NCI-H345 (cell line): Measurements from ENCODE around the gene KCNG2.
"Not testable (repeated sequence)": the region's sequence is repeated elsewhere in the genome, so short reads cannot be mapped to it uniquely, and the experiment has no call there.

ENCODE experiments used
- DNase-seq: peaks from one replicate; lab custom pipeline; 2025; lab: John Stamatoyannopoulos, UW

KCNG2 gene, protein sequence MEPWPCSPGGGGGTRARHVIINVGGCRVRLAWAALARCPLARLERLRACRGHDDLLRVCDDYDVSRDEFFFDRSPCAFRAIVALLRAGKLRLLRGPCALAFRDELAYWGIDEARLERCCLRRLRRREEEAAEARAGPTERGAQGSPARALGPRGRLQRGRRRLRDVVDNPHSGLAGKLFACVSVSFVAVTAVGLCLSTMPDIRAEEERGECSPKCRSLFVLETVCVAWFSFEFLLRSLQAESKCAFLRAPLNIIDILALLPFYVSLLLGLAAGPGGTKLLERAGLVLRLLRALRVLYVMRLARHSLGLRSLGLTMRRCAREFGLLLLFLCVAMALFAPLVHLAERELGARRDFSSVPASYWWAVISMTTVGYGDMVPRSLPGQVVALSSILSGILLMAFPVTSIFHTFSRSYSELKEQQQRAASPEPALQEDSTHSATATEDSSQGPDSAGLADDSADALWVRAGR

DNA sequence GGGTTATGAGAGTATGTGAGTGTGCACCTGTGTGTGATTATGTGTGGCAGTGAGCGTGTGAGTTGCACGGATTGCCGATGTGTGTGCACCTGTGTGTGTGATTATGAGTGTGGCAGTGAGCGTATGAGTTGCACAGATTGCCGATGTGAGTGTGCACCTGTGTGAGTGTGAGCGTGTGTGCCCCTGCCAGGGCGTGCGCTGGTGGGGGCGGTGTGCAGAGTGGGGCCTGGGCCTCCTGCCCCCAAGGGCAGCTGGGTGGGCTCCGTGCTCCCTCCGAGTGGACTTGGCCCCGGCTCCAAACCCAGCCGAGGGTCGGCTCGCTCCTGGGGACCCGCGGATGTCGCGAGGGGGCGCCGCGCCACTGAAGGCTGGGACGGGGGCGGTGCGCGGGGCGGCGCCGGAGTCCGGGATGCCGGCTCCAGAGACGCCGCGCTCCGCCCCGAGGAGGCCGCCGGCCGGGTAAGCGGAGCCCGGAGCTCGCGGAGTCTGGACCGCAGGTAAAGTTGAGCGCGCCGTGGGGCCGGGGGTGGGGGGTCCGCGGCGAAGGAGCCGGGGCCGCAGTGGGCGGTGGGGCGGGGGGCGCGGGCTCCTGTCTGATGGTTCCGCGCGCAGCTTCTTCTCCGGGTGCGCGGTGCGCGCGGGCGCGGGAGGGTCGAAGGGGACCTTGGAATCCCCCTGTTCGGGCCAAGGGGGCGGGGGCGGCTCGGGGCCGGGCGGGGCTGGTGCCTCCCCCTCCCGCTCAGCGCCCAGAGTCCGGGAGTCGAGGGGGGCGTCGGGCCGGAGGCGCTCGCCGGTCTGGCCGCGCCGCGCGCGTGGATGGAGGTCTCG is at the start of gene KCNG2:
Gene KCNG2 (plus strand): TSS at position 421 of the 828 bp plus-strand sequence. CDS start 65,730 bp downstream, outside the sequence.
- DNase-seq, result peak; percentile 46

DNA sequence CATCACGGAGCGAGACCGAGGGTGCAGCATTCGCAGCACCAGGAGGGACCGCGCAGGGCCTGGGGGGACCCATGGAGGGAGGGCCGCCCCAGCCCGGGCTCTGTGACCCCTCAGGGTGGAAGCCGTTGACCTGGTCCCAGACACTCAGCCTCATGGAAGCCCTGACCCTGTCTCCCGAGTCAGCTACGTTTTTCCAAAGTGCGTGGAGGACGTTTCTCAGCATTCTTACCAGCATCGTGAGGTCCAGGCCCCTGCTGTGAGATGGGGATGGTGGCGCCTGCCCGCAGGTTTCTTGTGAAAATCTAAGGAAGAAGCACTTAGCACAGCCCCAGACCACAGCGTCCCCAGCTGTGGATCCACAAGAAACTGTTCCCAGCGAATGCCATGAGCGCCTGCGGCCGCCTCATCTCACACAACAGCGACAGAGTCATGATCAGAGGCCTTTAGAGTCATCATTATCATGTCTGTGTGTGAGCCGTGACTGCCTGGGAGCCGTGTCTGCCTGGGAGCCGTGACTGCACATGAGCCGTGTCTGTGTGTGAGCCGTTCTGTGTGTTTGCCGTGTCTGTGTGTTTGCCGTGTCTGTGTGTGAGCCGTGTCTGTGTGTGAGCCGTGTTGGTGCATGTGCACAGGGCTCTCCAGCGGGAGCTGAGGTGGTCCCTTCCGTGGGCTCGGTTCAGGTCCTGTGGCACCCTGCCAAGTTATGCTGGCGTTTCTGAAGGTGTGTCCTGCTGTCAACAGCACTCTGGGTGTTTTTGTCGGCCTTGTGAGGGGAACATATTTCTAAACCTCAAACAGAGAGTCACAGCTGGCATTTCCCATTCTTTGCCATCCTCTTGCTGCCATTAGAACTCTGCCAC is 49.2 kb upstream of the KCNG2 start:
- DNase-seq, result peak; percentile 61

DNA sequence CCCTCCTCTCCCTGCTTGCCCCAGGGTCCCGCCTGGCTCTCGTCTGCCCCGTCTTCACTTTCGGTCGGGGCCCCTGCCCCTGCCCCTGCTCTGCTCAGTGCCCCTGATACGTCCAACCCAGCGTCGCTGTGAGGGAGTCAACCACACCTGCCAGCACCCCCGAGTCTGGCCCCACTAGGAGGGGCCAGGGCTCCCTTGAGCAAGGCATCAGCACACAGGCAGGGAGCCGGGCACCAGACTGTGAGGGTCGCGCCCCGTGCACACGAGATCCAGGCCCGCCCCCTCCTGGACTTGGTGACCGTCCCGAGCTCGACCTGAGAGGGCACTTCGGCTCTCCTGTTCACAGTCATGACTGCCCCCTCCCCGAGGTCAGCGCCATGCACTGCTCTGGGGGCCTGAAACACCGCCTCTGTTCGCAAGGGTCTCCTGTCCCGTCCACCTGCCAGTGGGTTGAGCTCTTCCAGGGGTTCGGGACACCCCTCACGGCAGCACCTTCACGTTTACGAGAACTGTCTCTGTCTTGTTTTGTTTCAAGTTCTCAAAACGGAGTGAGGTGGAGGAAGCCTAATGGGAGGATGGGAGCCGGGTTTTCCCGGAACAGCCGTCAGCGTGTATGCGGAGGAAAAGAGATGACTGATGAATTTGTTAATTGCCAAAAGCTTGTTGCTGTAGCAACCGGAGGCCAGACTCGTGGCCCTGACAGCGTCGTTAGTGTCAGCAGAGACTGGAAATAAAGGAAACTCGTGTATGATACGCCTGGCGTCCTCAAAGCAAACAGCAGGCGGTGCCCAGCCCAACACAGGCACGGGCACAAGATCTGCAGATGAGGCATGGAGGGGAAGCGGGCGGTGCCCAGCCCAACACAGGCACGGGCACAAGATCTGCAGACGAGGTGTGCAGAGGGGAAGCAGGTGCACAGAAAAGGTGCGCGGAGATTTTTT is 48.2 kb upstream of the KCNG2 start:
- peak; percentile 79 for DNase-seq

DNA sequence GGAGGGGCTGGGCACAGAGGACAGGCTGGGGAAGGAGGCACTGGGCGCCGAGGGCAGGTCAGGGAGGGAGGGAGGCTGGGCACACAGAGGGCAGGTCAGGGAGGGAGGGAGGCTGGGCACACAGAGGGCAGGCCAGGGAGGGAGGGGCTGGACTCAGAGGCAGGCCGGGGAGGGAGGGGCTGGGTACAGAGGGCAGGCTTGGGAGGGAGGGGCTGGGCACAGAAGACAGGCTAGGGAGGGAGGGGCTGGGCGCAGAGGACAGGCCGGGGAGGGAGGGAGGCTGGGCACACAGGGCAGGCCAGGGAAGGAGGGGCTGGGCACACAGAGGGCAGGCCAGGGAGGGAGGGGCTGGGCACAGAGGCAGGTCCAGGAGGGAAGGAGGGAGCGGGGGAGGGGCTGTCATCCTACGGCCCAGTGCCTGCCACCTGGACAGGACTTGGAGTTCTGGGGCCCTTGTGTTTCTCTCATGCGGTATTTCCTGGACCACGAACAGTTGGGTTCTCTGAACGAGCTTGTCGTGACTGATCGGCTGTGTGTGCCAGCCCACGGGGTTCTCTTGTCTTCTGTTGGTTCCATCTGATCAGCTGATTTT is 46.7 kb upstream of the KCNG2 start:
- peak; percentile 30 for DNase-seq

DNA sequence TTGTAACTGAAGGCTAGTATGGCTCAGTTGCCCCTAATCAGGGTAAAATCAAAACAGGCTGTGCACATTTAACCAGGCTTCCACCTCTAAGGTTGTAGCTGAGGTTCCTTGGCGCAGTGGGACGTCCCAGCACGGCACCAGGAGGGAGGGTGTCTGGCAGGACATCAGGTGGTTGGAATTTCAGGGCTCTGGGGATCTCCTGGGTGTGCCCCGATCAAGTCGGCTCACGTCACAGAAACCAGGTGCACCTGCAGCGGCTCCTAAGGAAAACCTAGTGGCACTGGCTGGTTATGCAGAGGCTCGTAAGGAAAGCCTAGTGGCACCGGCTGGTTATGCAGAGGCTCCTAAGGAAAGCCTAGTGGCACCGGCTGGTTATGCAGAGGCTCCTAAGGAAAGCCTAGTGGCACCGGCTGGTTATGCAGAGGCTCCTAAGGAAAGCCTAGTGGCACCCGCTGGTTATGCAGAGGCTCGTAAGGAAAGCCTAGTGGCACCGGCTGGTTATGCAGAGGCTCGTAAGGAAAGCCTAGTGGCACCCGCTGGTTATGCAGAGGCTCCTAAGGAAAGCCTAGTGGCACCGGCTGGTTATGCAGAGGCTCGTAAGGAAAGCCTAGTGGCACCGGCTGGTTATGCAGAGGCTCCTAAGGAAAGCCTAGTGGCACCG is 45.7 kb upstream of the KCNG2 start:
- not testable (repeated sequence) for DNase-seq

DNA sequence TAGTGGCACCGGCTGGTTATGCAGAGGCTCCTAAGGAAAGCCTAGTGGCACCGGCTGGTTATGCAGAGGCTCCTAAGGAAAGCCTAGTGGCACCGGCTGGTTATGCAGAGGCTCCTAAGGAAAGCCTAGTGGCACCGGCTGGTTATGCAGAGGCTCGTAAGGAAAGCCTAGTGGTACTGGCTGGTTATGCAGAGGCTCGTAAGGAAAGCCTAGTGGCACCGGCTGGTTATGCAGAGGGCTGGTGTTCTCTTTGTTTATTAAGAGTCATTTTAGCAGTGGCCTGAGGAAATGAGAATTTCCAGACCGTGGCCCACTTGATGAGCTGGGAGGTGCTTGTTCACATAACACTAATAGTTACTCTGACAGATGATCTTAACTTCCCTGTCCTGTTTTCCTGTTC is 44.8 kb upstream of the KCNG2 start:
- DNase-seq, result not testable (repeated sequence)

DNA sequence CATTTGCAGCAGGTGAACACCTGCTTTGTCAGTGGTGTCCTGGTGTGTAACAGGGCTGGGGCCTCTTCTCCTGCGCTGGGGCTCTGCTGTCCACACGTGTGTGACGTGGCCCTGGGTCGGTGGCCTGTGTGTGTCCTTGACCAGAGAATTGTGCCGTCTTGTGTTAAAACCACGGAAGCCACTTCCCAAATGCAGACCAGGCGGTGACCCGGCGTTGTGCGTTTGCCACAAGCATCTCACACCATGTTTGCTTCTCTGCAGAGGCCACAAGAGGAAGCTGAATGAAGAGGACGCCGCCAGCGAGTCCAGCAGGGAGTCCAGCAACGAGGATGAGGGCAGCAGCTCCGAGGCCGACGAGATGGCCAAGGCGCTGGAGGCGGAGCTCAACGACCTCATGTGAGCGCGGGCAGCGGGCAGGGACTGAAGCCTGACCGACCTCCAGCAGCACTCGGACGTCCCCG is 44.3 kb upstream of the KCNG2 start:
- DNase-seq, result no peak

DNA sequence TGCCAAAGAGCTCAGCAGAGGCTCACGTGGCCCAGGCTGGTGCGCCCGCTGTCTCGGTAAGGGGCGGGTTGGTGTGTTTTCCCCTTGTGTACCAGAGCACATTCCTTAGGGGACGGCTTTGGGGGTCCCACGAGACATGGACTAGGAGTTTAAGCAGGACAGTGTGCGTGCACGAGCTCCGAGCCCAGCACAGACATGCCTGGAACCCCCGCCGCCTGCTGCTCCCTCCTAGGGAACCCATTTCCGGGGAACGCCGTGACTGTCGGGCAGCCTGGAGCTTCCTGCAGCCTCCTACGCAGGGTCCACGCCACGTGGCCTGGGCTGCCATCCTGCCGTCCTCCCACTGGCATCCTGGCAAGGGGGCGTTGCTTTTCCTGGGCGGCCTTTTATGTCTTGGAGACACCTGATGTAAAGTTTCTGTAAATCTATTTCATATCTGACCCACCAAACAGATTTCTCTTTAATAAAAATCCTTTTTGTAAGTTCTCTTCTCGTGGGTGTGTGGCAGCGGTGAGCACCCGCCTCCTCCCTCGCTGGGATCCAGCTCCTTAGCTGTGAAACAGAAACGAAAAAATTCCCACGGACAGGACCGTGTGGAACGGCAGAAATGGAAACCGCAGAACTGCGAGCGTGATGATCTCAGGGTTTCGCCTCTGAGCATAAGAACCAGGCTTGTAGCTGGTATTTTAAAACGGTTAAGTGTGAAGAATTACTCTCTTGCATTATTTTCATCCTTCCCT is 43.5 kb upstream of the KCNG2 start:
- DNase-seq, result no peak

DNA sequence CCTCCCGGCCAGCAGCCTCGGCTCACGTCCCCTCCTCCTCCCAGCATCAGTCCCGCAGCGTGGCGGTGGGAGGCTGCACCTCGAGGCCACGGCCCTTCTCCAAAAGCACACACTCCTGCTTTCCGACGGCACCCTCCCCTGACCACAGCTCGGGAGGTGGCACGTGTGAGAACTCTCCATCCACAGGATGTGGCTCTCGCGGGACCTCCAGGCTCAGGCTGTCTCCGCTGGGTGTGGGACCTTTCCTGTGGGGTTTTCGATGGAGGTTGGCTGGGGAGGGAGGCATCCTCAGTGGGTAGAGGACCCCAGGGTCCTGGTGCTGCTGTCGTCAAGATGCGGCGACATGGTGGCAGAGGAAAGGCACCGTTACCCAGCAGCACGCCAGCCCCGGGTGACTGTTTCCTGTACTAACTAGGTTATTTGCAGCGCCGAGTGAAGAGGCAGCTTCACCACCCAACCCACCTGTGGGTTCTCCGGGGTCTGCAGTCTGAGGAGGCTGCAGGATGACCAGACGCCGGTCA is 42.8 kb upstream of the KCNG2 start:
- no peak for DNase-seq

DNA sequence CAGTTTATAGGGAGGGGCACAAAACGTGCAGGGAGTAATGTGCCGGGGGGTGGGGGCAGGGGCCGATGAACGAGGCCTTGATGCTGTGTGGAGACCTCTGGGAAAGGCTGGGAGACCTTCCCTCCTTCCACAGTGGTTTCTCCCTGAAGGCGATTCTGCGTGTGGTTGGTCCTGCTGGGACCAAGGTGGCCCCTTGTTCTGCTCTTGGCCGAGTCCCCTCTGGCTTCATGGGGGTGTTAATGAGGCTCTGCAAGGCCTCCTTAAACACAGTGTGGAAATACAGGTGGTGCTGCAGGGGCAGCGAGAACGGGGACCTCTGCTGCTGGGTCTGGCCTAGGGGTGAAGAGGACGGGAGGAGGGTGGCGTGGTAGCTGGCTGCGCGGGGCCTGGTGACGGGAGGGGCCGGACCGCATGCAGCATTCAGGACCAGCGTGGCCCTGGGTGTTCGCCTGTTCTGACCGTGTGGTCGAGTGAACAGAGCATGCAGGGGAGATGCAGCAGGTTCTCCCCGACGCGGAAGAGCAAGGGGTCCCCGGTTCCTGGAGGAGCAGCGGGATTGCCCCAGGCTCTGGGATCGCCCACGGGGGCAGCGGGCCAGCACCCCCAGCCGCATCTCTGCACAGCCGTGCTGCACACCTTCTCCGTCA is 42.1 kb upstream of the KCNG2 start:
- no peak for DNase-seq

DNA sequence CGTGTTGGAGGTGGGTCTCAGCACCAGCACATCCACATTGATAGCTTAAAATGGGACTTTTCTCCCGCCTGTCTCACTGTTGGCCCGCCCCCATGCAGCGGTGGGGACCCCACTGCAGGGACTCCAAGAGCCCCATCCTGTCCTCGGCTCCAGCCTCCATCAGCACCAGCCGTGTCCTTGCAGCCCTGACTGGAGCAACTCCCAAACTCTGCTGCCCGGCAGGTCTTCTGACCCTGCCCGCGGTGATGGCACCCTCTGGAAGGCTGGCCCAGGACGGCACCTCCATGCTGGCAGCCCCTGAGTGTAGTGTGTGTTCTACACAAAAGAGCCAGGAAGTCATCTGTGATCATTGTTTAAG is 41.6 kb upstream of the KCNG2 start:
- DNase-seq, result no peak

DNA sequence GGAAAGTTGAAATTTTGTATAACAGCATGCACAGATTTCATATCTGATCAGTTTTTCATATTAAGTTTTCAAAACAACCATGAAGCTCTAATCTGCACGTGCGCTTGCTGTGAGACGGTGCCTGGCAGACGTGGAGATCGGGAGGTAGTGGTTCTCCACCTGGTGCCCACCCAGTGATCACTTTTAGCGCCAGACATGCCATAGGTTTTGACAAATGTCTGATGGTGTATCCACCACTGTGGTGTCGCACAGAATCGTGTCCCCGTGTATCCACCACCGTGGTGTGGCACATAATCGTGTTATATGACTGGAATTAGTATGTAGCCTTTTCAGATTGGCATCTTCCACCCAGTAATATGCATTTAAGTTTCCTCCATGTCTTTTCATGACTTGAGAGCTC is 40.9 kb upstream of the KCNG2 start:
- no peak for DNase-seq

DNA sequence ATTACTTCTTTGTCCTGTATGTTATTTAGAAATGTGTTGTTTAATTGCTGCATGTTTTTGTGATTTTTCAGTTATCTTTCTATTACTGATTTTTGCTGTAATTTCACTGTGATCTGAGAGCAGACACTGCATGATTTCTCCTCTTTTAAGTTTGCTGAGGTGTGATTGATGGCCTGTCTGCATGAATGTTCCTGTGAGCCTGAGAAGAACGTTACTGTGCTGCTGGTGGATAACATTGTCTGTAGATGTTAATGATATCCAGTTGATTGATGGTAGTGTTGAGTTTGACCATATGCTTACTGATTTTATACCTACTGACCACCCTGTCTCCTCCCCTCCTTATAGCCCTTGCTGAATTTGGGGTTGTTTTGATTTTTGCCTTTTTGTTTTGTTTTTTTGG is 37.4 kb upstream of the KCNG2 start:
- DNase-seq, result no peak

DNA sequence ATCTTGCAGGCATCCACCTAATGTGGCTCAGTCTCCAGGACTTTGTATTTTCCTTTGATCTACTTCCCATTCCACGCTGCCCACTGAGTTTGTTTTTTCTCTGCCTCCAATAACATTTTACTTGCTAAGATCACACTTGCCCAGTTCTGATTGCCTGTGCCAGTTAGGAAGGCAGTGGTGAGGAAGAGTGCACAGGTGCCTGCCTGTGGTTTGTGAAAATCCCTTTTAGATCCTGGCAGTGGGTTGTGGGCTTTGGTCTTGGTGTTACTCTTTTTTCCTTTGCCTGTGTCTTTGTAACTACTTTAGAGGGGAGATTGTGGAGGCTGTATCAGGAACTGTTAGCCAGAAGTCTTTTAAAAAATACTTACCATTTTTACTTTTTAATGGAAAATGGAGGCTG is 36.9 kb upstream of the KCNG2 start:
- DNase-seq, result no peak

DNA sequence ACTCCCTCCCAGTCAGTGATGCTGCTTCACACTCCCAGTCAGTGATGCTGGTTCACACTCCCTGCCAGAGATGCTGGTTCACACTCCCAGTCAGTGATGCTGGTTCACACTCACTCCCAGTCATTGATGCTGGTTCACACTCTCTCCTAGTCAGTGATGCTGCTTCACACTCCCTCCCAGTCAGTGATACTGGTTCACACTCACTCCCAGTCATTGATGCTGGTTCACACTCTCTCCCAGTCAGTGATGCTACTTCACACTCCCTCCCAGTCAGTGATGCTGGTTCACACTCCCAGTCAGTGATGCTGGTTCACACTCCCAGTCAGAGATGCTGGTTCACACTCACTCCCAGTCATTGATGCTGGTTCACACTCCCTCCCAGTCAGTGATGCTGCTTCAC is 34.3 kb upstream of the KCNG2 start:
- no peak for DNase-seq

DNA sequence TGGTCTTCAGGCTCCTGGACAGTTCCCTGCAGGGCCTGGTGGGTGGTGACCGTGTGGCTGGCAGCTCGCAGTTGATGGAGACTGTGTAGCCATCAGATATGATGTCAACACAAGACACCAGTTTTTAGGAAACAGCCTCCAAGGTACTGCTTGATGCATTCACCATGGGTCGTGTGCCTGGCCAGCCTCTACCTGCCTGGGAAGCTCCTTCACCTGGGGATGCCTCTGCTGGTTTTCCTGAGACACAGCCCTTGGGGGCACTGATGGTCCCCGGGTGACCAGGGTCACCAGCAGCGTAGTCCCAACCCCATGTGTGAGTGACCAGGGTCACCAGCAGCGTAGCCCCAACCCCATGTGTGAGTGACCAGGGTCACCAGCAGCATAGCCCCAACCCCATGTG is 33.6 kb upstream of the KCNG2 start:
- no peak for DNase-seq

DNA sequence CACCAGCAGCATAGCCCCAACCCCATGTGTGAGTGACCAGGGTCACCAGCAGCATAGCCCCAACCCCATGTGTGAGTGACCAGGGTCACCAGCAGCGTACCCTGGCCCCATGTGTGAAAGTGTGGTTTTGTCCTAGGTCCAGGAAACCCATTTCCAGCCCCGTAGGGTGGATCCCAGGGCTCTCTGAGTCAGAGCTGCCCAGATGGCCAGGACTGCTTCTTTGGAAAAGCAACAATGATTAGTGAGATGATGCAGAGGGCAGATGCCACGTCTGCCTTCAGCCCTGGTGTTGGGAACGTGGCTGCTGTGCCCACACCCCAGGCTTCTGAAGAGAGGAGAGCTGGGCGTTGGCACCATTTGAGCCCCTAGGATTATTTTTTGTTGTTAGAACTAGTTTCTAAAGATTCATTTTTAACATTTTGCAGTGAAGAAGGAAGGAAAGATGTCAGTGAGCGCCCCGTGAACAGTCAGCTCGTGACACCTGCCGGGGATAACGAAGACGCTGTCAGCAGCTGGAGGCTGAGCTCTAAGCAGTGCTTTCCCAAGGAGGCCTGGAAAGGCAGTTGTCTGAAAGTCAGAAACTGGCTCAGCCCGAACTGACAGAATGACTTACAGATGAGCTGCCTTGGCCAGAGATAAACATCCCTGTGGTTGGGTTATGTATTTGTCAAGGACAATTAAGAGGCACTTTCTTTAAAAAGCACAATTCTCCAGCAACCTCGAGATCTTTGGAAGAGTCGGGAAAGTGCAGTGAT is 32.1 kb upstream of the KCNG2 start:
- no peak for DNase-seq

DNA sequence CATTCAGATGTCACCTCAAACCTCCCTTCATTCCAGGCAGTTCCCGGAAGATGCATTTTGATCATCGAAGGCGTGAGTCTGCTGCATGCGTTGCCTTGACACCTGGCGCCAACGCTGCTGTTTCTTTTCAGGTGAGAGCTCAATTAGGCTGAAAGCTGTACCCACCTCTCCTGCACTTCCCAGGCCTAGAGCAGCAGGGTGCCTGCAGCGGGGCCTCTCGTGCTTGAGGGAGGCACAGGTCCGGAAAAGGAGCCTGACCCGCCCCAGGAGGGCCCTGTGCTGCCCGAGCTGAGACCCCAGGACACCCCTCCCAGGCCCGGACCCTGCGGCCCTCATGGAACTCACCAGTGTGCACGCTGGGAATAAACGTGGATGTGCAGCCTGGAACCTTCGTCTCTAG is 31.4 kb upstream of the KCNG2 start:
- peak; percentile 51 for DNase-seq
